ENCODE data around the gene ADCYAP1. TPM values are rescaled to one million over a fixed set of nuclear protein-coding genes. Genes with fewer than 3 reads are reported as not detected.

The ADCYAP1 gene
- total RNA-seq (2022) (not detected in 2 replicates), Bru-seq, nascent RNA (not detected), BruChase-seq, experiment 1, labeled RNA remaining after a 2-hour chase (not detected), BruChase-seq, experiment 2, labeled RNA remaining after a 6-hour chase (not detected)
- long read RNA-seq, result 0 reads

DNA sequence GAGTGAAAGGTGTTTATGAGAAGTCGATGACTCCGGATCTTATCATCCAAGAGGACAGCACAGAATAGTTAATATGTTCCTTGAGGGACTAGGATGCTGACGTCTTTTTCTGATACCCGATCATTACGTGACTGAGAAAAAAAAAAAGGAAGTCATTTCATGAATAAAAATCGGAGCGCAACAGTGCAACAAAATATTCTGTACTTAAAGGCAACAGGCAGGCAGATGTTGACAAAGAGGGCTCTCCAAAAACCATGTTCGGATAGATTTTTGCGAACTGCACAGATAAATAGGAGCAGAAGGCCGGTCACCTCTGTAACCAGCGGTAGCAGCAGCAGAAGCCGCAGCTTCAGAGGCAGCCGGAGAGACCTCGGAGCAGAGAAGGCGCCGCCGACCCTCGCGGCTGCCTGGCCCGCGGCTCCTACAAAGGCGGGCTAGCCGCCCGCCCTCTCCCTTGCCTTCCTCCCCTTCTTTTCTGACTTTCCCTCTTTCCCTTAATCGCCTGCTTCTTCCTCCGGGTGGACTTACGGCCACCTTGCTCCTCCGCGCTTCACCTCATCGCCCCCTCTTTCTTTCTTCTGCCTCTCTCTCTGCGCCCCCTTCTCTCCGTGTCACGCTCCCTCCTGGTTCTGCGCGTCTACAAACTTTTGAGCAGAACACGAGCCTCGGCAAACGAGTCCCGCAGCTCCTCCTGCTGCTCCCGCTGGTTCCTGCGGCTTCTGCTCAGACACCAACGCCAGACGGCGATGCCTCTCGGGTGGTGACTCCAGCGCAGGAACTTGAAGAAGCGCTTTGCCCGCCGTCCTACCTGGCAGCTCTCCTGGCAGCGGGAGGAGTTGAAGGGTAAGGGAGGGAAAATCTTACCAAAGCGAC lies at the start of gene ADCYAP1:
Gene ADCYAP1, plus strand, starts transcription at position 654 of the 873 bp plus-strand sequence. CDS start 516 bp downstream, outside the sequence.
- H3K4me3 Mint-ChIP-seq (ENCODE audit: unreplicated experiment), result no peak within 1 kb of the TSS
- no peak within 1 kb of the TSS for H3K27ac Mint-ChIP-seq (ENCODE audit: unreplicated experiment)
- Histone ChIP-seq H3K4me1 (no peaks in the 10 kb centered on the region), H3K36me3 (ENCODE audit: control insufficient read depth, insufficient read depth, low read length) (no peaks in the 10 kb centered on the region), H3K27me3 (replicated peaks; ENCODE audit: control insufficient read depth, insufficient read depth, low read length) (no peaks in the 10 kb centered on the region), H3K9me3 (no peaks in the 10 kb centered on the region), H3K4me3 (ENCODE audit: low read depth, low read length) (no peak within 1 kb of the TSS)
- H3K36me3 Mint-ChIP-seq (ENCODE audit: insufficient read depth, unreplicated experiment), result no peaks in the 10 kb centered on the region
- no peaks in the 10 kb centered on the region for H3K4me1 Mint-ChIP-seq (ENCODE audit: low read depth, unreplicated experiment)
- TF ChIP-seq, protein P1, sequence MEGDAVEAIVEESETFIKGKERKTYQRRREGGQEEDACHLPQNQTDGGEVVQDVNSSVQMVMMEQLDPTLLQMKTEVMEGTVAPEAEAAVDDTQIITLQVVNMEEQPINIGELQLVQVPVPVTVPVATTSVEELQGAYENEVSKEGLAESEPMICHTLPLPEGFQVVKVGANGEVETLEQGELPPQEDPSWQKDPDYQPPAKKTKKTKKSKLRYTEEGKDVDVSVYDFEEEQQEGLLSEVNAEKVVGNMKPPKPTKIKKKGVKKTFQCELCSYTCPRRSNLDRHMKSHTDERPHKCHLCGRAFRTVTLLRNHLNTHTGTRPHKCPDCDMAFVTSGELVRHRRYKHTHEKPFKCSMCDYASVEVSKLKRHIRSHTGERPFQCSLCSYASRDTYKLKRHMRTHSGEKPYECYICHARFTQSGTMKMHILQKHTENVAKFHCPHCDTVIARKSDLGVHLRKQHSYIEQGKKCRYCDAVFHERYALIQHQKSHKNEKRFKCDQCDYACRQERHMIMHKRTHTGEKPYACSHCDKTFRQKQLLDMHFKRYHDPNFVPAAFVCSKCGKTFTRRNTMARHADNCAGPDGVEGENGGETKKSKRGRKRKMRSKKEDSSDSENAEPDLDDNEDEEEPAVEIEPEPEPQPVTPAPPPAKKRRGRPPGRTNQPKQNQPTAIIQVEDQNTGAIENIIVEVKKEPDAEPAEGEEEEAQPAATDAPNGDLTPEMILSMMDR (IDR thresholded peaks at IDR 0.05; ENCODE audit: insufficient read depth in 1 of 2, low read depth in 1 of 2, low read length in 1 of 2, severe bottlenecking in 1 of 2, unreplicated experiment in 1 of 2), result no peak
- intact Hi-C loops (cut with micrococcal nuclease; ENCODE audit: unreplicated experiment), result no loop called here
- no peak for DNase-seq
- CTCF ChIA-PET, result no interaction called here
- POLR2A ChIA-PET, result no interaction called here
- H3K9me3 Mint-ChIP-seq (ENCODE audit: unreplicated experiment), result no peaks in the 10 kb centered on the region
- H3K27me3 Mint-ChIP-seq (ENCODE audit: insufficient read depth, unreplicated experiment), result peaks cover 10% of the 10 kb centered on the region
- BruUV-seq (replicated peaks), result no TSS peak

DNA sequence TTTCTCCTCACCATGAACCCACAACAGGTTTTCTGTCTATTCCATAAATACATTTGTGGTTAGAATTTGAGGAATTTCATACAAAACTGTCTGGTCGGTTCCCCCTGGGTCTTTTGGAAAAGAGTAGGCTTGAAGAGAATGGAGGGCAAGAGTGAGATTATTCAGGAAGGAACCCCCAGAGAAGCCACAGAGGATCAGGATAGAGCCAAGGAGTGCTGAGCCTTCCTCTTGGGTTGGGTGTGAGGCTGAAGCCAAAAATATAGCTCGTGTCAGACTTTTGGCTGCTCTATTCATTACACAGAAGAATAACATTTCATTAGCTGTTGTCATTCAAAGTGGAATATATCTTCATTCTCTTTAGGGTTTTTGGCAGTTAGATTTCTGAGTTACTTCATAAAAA lies 46.7 kb upstream of the ADCYAP1 start:
- no peak overlapping the region for H3K4me3 Mint-ChIP-seq (ENCODE audit: unreplicated experiment)
- TF ChIP-seq, protein P1 (IDR thresholded peaks at IDR 0.05; ENCODE audit: insufficient read depth in 1 of 2, low read depth in 1 of 2, low read length in 1 of 2, severe bottlenecking in 1 of 2, unreplicated experiment in 1 of 2), result no peak
- no TSS peak for BruUV-seq (replicated peaks)
- Histone ChIP-seq H3K9me3 (no peaks in the 10 kb centered on the region), H3K4me3 (ENCODE audit: low read depth, low read length) (no peak overlapping the region), H3K27me3 (replicated peaks; ENCODE audit: control insufficient read depth, insufficient read depth, low read length) (no peaks in the 10 kb centered on the region), H3K36me3 (ENCODE audit: control insufficient read depth, insufficient read depth, low read length) (no peaks in the 10 kb centered on the region), H3K4me1 (no peaks in the 10 kb centered on the region)
- H3K36me3 Mint-ChIP-seq (ENCODE audit: insufficient read depth, unreplicated experiment), result no peaks in the 10 kb centered on the region
- ChIA-PET CTCF (no interaction called here), POLR2A (no interaction called here)
- no peak for DNase-seq
- H3K27me3 Mint-ChIP-seq (ENCODE audit: insufficient read depth, unreplicated experiment), result peaks cover 6% of the 10 kb centered on the region
- intact Hi-C loops (cut with micrococcal nuclease; ENCODE audit: unreplicated experiment), result no loop called here
- H3K4me1 Mint-ChIP-seq (ENCODE audit: low read depth, unreplicated experiment), result no peaks in the 10 kb centered on the region
- no peaks in the 10 kb centered on the region for H3K9me3 Mint-ChIP-seq (ENCODE audit: unreplicated experiment)
- H3K27ac Mint-ChIP-seq (ENCODE audit: unreplicated experiment), result no peak overlapping the region

DNA sequence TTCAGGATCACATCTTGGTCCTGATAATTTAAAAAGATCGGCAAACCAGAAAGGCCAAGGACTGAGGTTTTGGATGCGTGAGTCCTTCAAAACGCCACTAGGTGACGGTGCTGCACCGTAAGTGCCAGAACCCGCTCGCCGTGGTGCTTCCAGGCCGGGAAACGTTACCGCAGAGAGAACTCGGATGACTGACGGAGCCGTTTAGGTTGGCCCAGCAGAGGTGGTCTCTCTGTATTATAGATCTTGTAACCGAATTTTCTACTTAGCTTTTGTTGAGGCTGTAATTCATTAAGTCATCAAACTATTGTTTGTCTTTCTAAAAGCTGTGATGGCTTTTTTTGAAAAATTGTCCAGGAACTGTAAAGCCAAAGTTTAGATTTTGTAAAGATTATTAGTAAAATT lies 39.8 kb upstream of the ADCYAP1 start:
- H3K27ac Mint-ChIP-seq (ENCODE audit: unreplicated experiment), result no peak overlapping the region
- H3K9me3 Mint-ChIP-seq (ENCODE audit: unreplicated experiment), result no peaks in the 10 kb centered on the region
- no TSS peak for BruUV-seq (replicated peaks)
- H3K4me3 Mint-ChIP-seq (ENCODE audit: unreplicated experiment), result no peak overlapping the region
- DNase-seq, result peak; percentile 73 to 74
- H3K36me3 Mint-ChIP-seq (ENCODE audit: insufficient read depth, unreplicated experiment), result no peaks in the 10 kb centered on the region
- TF ChIP-seq, protein P1 (IDR thresholded peaks at IDR 0.05; ENCODE audit: insufficient read depth in 1 of 2, low read depth in 1 of 2, low read length in 1 of 2, severe bottlenecking in 1 of 2, unreplicated experiment in 1 of 2), result peak; percentile 93 to 99
- Histone ChIP-seq H3K4me3 (ENCODE audit: low read depth, low read length) (no peak overlapping the region), H3K4me1 (no peaks in the 10 kb centered on the region), H3K36me3 (ENCODE audit: control insufficient read depth, insufficient read depth, low read length) (no peaks in the 10 kb centered on the region), H3K9me3 (no peaks in the 10 kb centered on the region), H3K27me3 (replicated peaks; ENCODE audit: control insufficient read depth, insufficient read depth, low read length) (no peaks in the 10 kb centered on the region)
- ChIA-PET POLR2A (no interaction called here), CTCF (interaction anchor here (0.6 to 1.0 kb wide), 2 partner anchors 86 to 97 kb away, joined by 4 read pairs; no protein-coding TSS in a partner anchor)
- intact Hi-C loops (cut with micrococcal nuclease; ENCODE audit: unreplicated experiment), result loop anchor here (1.0 to 10.0 kb wide), 5 partner anchors 96 to 1680 kb away; no protein-coding TSS in a partner anchor
- no peaks in the 10 kb centered on the region for H3K4me1 Mint-ChIP-seq (ENCODE audit: low read depth, unreplicated experiment)
- peaks cover 12% of the 10 kb centered on the region for H3K27me3 Mint-ChIP-seq (ENCODE audit: insufficient read depth, unreplicated experiment)

Data from Caco-2 (cell line).